PC-9 (cell line): Measurements from ENCODE around the gene STRIT1.

Experiments used
- EZH2 ChIP-seq: fragments of 200-600 bp; sonication (generic); IDR thresholded peaks from 2 replicates; pipeline ENCODE4 v1.8.0; 2017; ENCODE audit warnings: antibody characterized with exemption, low read depth
- TF ChIP-seq, protein P1 (sequence below): fragments of 200-600 bp; sonication (generic); conservative IDR thresholded peaks from 2 replicates; pipeline ENCODE4 v1.6.1; 2017; ENCODE audit warnings: mixed run types, antibody characterized with exemption, mild to moderate bottlenecking, moderate library complexity

DNA sequence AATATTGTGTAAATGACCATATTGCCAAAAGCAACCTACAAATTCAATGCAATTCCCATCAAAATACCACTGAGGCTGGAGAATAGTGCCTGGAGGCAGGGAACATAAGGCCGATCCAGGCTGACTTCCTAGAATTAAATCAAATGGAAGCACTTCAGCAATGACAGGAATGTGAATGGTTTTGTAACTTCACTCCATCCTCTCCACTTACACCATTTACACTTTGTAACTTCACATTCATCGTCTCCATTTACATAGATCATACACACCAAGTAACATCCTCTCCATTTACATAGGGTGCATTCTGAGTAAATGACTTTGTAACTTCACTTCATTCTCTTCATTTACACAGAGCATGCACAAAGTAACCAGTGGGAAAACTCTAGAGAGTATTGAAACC, 11.6 kb downstream of the STRIT1 start:
- TF ChIP-seq, protein P1, sequence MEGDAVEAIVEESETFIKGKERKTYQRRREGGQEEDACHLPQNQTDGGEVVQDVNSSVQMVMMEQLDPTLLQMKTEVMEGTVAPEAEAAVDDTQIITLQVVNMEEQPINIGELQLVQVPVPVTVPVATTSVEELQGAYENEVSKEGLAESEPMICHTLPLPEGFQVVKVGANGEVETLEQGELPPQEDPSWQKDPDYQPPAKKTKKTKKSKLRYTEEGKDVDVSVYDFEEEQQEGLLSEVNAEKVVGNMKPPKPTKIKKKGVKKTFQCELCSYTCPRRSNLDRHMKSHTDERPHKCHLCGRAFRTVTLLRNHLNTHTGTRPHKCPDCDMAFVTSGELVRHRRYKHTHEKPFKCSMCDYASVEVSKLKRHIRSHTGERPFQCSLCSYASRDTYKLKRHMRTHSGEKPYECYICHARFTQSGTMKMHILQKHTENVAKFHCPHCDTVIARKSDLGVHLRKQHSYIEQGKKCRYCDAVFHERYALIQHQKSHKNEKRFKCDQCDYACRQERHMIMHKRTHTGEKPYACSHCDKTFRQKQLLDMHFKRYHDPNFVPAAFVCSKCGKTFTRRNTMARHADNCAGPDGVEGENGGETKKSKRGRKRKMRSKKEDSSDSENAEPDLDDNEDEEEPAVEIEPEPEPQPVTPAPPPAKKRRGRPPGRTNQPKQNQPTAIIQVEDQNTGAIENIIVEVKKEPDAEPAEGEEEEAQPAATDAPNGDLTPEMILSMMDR = no peak
- no peak for TF ChIP-seq EZH2
